Suprapubic skin (tissue), 3 donors: ENCODE results near the gene ABTB1.

Source experiments
- CTCF ChIP-seq, 2 donors: fragments of 200-600 bp in 1 of 2; fragments of 450-650 bp in 1 of 2; sonication (generic) in 1 of 2; IDR thresholded peaks; one replicate each; pipeline ENCODE4 v1.5.1; 2016 to 2019; ENCODE audit warnings: antibody characterized with exemption in 2 of 2, mild to moderate bottlenecking in 1 of 2, moderate library complexity in 1 of 2
- EP300 ChIP-seq: sonication (generic); formaldehyde crosslinking; IDR thresholded peaks from one replicate; pipeline ENCODE4 v1.6.1; 2017; ENCODE audit warnings: antibody characterized with exemption
- POLR2A ChIP-seq, 2 donors: fragments of 450-650 bp; IDR thresholded peaks; one replicate each; pipeline ENCODE4 v1.6.1; 2017; ENCODE audit warnings: antibody characterized with exemption in 2 of 2, mild to moderate bottlenecking in 2 of 2, moderate library complexity in 2 of 2

DNA sequence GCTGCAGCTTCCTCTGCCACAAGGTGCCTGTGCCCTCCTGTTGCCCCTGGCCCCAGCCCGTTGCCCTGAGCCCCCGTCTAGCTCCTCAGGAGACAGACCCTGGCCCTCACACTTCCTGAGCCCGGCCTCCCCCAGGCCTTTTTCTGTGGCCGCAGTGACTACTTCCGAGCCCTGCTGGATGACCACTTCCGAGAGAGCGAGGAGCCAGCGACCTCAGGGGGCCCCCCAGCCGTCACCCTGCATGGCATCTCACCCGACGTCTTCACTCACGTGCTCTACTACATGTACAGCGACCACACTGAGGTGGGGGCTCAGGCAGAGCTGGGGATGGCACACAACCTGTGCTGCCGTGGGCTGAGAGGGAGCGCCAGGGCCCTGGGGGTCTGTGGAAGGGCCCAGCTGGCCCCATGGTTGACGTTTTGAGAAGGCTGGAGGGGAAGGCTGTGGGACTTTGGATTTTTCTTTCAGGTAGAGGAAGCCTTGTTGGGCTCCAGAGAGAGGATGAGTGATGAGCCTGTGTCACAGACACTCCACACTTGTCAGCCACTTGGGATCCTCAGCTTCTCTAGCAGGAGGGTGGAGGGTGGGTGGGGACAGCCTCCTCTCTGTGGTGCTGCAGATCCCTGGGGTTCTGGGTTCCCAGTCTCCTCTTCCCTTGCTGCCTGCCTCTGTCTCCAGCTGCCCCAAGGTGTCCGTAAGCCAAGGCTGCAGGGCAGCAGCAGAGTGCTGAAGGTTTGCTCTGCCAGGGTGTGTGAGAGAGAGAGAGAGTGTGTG lies 5.0 kb downstream of the ABTB1 start:
- TF ChIP-seq POLR2A (IDR thresholded peaks at IDR 0.05) (no peak), CTCF (IDR thresholded peaks at IDR 0.05) (no peak), EP300 (no peak)
